Activated gamma-delta T cell (primary cell): ENCODE data around the gene DCAF11.

Experiments
- DNase-seq: peaks from one replicate; lab custom pipeline; 2025; lab: John Stamatoyannopoulos, UW

DCAF11 gene

DNA sequence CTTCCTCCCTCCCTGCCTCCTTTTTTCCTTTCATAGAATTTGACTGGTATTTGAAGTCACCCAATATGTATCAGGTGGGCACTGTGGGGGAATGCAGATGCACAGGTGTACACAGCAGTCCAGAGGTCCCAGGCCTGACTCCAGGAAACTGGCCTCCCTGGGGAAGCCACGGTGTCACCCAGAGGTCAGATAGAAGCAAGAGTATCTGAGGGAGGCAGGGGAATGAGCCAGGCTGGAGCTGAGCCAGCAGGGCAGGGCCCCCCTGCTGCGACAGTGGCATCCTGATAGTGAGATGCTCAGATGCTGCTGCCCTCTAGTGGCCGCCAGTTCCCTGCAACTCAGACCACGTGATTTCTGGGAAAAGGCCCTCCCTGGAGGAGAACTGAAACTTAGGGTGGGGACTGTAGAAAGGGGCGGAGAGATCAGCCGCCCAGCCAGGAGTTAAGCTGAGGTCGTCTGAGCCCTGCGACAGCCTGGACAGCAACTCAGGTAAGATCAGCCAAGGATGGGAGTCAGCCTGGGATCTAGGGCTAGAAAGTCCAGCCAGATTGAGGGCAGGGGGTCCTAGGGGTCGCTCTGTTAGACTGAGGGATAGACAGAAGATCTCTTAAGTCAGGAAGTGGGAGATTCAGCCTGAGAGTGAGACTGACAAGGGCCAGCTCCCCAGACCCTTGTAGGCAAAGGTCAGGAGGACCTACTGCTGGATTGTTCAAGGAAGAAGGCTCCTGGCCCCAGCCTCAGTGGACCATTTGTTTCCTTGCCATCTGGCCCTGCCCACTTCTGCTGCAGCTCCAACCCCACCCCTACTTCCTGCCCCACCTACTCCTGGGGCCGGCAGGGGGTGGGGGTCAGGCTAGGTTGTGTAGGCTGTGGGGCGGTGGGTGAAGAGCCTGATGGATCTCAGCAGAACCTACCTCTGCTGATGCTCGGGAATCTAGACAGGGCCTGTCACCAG is 46.5 kb downstream of the DCAF11 start, which contains the start of gene IRF9:
Gene IRF9, plus strand, starts transcription at position 416 of the 955 bp plus-strand sequence. CDS start 880 bp downstream, outside the sequence.
- peak; percentile 44 for DNase-seq

DNA sequence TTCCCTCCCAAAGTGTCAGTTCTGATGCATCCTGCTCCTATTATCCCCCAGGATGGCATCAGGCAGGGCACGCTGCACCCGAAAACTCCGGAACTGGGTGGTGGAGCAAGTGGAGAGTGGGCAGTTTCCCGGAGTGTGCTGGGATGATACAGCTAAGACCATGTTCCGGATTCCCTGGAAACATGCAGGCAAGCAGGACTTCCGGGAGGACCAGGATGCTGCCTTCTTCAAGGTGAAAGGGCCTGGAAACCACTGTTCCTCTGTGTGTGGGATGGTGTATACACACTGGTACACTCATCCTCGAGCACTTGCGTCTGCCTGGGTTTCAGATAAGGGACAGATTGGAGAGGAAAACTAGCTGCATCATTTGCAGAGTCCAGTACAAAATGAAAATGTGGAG is 47.5 kb downstream of the DCAF11 start:
- DNase-seq = no peak

DNA sequence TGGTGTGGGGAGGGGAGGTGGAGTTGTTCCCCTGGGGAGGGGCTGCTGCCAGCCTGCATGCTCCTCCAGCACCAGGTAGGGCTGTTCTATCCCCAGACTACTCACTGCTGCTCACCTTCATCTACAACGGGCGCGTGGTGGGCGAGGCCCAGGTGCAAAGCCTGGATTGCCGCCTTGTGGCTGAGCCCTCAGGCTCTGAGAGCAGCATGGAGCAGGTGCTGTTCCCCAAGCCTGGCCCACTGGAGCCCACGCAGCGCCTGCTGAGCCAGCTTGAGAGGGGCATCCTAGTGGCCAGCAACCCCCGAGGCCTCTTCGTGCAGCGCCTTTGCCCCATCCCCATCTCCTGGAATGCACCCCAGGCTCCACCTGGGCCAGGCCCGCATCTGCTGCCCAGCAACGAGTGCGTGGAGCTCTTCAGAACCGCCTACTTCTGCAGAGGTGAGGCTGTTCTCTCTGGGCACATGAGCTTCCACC is 50.0 kb downstream of the DCAF11 start:
- no peak for DNase-seq

DNA sequence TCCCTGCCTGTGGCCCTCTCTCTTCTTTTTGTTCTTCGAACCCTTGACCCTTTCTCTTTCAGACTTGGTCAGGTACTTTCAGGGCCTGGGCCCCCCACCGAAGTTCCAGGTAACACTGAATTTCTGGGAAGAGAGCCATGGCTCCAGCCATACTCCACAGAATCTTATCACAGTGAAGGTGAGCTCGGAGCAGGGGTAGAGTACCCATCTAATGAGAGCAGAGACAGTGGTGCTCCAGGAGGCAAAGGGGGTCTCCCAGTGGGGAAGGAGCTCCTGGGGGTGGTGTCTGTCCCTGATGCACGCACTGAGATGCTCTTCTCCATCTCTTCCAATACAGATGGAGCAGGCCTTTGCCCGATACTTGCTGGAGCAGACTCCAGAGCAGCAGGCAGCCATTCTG is 51.2 kb downstream of the DCAF11 start:
- no peak for DNase-seq

DNA sequence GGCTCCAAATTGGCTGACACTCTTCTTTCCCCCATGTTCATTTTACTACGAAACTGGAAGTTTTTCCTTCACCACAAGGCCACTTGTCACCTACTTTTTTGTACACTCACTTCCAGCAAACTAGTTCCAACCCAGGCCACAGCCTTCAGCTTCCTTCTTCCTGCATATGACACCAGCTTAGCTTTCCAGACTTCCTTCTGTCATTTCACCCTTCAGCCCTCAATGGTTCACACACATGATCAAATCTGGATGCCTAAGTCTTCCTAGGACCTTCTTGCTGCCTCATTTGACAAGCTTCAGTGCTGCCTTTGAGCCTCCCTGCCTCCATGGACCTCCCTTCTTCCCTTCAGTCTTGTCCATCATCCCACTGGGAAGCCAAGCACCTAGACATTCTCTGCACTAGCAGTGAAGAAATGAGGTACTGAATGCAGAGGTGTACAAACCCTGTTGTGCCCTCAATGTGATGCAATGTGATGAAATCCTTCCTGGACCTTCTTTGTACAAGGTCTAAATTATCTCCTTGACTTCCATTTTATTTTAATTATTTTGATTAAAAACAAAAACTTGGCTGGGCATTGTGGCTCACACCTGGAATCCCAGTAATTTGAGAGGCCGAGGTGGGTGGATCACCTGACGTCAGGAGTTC is 53.0 kb downstream of the DCAF11 start:
- DNase-seq = no peak

DNA sequence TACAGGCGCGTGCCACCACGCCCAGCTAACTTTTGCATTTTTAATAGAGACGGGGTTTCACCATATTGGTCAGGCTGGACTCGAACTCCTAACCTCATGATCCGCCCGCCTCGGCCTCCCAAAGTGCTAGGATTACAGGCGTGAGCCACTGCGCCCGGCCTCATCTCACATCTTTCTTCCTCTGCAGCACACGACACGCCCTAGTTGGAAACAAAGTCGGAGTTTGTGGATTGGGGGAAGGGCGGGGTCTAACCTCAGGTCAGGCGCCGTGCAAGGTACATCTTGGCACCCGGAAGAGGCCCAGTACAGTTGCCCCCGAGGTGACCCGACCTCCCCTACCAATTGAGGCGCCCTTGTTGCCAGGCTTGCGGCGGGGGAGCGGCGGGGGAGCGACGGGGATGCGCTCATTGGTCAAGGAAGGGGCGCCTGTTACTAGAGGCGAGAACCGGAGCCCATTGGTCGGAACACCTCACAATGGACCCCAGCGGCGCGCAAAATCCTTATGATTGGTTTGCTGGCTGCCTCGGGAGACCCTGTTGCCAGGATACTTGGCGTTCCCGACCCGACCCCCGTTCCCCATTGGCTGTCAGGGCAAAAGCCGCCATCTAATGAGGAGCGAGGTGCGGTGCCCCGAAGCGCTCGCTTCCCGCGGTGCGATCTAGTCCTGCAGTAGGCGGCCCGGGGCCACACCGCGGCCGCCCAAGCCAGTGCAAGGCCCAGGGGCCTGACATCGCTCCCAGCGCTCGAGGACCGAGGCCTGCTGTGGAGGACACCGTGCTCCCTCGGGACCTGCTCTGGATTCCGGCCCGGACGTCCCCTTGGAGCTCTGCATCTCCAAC is 57.1 kb downstream of the DCAF11 start, which contains the start of gene REC8:
Gene REC8, plus strand, starts transcription at position 659 of the 839 bp plus-strand sequence. CDS start 473 bp downstream, outside the sequence.
- peak; percentile 71 for DNase-seq

DNA sequence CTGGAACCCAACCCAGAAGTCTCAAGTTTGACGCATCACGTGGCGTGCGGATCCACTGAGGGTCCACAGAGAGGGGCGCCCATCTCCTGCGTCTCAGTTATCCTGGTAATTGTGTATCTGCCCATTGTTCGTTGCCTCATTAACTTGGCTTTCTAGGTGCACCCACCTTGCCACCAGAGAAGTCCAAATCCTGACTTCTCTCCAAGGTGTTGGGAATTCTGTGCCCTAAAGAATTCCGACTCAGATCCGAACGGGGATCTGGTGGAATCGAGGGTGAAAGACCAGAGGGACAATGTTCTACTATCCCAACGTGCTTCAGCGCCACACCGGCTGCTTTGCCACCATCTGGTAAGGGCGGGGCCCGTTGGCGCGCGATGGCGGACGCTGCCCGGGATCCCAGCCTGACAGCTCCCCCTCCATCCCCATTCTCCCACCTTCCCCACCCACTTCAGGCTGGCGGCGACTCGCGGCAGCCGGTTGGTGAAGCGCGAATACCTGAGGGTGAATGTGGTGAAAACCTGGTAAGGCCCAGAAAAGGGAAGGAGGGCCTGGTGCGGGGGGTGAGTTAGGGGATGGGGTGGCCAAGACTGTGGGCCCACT is 57.8 kb downstream of the DCAF11 start:
- DNase-seq = no peak

DNA sequence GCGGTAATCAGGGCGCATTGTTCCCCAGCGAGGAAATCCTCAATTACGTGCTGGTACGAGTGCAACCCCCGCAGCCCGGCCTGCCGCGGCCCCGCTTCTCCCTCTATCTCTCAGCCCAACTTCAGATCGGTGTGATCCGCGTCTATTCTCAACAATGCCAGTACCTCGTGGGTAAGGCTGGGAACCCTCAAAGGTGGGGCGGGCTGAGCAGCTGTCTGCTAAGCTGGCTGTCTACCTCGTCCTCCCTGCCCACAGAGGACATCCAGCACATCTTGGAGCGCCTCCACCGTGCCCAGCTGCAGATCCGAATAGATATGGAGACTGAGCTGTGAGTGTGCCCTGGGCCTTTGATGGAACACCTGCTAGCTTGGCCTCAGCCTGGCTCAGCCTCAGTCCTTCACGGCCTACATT is 58.3 kb downstream of the DCAF11 start:
- no peak for DNase-seq
